PC-9 (cell line): ENCODE results near the gene RAB28.

Experiments
- EZH2 ChIP-seq: fragments of 200-600 bp; sonication (generic); IDR thresholded peaks from 2 replicates; pipeline ENCODE4 v1.8.0; 2017; ENCODE audit warnings: antibody characterized with exemption, low read depth
- TF ChIP-seq, protein P1 (sequence below): fragments of 200-600 bp; sonication (generic); conservative IDR thresholded peaks from 2 replicates; pipeline ENCODE4 v1.6.1; 2017; ENCODE audit warnings: mixed run types, antibody characterized with exemption, mild to moderate bottlenecking, moderate library complexity

DNA sequence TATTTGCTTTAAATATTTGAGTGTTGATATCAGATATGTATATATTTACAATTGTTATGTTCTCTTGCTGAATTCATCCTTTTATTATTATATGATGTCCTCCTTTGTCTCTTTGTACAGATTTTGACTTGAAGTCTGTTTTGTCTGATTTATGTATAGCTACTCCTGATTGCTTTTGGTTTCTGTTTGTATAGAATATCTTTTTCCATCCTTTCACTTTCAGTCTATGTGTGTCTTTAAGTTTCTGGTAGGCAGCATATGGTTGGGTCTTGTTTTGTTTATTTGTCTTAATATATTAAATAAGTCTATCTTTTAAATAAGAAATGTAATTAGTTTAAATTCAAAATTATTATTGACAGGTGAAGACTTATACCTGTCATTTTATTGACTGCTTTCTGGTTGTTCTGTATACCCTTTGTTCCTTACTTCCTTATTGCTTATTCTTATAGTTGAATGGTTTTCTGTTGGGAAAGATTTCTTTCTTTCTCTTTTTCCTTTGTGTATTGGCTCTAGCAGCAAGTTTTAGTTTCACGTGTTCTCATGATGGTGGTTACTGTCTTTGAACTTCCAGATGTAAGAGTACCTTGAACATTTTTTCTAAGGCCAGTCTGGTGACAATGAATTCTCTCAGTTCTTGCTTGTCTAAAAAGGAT, 31.1 kb downstream of the RAB28 start:
- TF ChIP-seq, protein P1, sequence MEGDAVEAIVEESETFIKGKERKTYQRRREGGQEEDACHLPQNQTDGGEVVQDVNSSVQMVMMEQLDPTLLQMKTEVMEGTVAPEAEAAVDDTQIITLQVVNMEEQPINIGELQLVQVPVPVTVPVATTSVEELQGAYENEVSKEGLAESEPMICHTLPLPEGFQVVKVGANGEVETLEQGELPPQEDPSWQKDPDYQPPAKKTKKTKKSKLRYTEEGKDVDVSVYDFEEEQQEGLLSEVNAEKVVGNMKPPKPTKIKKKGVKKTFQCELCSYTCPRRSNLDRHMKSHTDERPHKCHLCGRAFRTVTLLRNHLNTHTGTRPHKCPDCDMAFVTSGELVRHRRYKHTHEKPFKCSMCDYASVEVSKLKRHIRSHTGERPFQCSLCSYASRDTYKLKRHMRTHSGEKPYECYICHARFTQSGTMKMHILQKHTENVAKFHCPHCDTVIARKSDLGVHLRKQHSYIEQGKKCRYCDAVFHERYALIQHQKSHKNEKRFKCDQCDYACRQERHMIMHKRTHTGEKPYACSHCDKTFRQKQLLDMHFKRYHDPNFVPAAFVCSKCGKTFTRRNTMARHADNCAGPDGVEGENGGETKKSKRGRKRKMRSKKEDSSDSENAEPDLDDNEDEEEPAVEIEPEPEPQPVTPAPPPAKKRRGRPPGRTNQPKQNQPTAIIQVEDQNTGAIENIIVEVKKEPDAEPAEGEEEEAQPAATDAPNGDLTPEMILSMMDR = no peak
- no peak for TF ChIP-seq EZH2
